GM21576 (cell line): ENCODE data around the gene SLC17A8.
"Not testable (repeated sequence)": the region's sequence is repeated elsewhere in the genome, so short reads cannot be mapped to it uniquely, and the experiment has no call there.

Experiments used
- ATAC-seq: cut with Tn5 transposase; IDR thresholded peaks from one replicate; pipeline ENCODE4 v1.9.1; 2021; ENCODE audit warnings: mild to moderate bottlenecking, moderate library complexity; ENCODE audit not compliant: unreplicated experiment

SLC17A8 gene

DNA sequence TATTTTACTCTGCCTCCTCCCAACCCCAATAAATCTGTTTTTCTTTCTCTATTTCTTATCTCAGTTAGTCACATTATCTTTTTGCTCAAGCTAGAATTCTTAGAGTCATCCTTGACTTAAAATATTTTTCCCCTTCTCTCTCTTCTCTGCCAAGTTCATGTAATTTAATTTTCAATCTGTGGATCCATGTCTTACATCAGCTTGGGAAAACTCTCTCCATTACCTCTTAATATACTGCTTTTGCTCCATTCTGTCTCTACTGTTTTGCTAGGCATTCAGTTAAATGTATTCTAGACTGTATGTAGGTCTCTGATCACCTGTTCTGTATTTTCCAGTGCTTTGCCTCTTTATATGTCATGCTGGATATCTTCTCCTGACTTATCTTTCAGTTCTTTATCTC is 65.8 kb downstream of the SLC17A8 start:
- ATAC-seq: no peak

- no peak for ATAC-seq
These were observed 69.3 kb downstream of the SLC17A8 start for GRCh38 chr12:100426145-100426544.

GRCh38 chr12:100427078-100427477 is 70.2 kb downstream of the SLC17A8 start:
- no peak for ATAC-seq

DNA sequence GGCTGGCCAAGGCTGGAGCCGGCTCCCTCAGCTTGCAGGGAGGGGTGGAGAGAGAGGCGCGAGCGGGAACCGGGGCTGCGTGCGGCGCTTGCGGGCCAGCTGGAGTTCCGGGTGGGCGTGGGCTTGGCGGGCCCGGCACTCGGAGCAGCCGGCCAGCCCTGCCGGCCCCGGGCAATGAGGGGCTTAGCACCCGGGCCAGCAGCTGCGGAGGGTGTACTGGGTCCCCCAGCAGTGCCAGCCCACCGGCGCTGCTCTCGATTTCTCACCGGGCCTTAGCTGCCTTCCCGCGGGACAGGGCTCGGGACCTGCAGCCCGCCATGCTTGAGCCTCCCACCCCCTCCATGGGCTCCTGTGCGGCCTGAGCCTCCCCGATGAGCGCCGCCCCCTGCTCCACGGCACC is 73.4 kb downstream of the SLC17A8 start:
- not testable (repeated sequence) for ATAC-seq

- ATAC-seq: no peak
These were observed 76.8 kb downstream of the SLC17A8 start for GRCh38 chr12:100433701-100434100.

GRCh38 chr12:100434177-100434576 is 77.3 kb downstream of the SLC17A8 start:
- no peak for ATAC-seq

DNA sequence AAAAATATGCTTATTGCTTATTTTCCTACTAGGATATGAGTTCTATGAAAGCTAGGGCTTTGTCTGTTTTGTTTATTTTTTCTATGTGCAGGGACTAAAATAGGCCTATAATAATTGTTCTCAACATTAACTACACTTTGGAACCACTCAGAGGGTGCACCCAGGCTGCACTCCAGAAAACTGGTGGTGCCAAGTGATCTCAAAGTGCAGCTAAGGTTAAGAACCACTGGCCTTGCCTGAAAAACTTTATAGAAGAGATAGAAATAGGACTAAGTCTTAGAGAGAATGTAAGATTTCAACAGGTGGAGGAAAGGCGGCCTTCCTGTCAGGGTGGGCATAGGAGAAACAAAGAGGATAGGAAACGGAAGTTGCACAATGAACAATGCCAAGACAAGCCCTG is 79.1 kb downstream of the SLC17A8 start:
- ATAC-seq: no peak

DNA sequence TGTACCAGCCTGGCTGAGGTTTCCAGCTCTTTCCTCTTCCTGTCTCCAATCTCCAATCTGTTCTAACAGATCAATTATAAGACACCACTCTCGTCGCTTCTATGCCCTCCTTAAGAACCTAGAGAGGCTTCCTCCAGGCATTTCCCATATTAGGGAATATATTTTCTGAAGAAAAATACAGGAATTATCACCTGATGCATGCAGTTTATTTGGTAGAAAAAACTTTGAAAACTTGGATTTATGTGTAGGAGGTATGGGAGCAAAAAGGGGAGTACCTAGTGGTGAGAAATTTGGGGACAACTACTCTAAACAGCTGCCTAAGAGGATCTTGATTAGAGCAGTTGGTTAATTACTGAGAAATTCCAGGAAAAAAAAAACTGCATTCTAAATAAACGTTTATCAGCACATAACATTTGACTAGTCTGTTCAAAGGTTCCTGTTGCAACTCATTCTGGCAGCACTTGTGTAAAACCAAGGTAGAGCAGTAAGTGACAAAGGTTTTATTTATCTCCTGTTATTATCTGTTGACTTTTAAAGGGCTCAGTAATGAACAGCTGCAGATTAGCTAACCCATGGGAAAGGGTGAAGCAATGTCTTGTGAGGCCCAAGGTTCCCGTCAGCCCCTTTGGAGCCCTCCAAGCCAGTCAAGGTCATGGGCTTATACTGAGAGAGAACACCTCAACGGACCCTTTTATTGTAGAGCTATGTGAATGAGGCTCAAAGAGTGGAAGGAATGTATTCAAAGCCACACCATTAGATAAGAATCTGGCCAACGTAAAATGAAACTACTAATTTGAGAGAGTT is 80.4 kb downstream of the SLC17A8 start:
- no peak for ATAC-seq

DNA sequence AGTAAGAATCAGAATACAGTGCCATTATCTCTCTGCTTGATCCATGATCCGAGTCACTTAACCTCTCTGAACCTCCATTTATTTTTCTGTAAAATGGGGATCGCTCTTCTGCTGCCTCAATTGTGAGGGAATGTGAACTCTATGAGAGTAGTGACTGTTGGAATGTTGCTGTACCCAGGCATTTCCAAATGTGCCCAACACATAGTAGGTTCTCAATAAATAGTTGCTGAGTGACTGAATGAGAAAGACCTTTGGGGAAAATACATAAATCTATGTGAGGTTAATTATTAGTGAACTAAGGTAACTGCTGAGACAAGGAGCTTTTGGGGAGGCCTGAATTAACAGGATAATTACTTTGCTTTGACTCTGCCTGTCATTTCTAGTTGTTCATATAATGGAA is 82.9 kb downstream of the SLC17A8 start:
- no peak for ATAC-seq

GRCh38 chr12:100442403-100442802 is 85.5 kb downstream of the SLC17A8 start:
- no peak for ATAC-seq

DNA sequence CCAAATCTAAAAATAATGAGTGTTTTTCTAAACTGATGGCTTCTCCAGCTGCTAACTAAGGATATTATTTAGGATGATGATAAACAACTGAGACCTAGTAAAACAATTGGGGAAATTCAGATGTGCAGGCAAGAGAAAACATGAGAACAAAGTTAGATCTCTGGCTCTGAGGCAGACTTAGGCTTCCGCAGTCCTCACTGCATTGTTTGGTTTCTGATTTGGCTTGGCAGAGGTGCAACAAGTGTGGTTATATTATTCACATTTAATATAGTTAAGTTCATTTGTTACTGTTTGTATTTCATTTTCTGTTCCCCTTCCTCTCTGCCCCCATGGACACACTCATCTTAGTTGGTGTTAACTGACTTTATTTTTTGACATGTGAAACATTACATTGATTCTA is 86.6 kb downstream of the SLC17A8 start:
- ATAC-seq: no peak

GRCh38 chr12:100445081-100445481 is 88.2 kb downstream of the SLC17A8 start:
- ATAC-seq: no peak

- no peak for ATAC-seq
These were observed 90.5 kb downstream of the SLC17A8 start for GRCh38 chr12:100447381-100447780.

GRCh38 chr12:100448656-100449055 is 91.8 kb downstream of the SLC17A8 start:
- ATAC-seq: no peak

- ATAC-seq: no peak
These were observed 93.9 kb downstream of the SLC17A8 start for GRCh38 chr12:100450735-100451134.

GRCh38 chr12:100453951-100454350 is 97.1 kb downstream of the SLC17A8 start:
- ATAC-seq: no peak

DNA sequence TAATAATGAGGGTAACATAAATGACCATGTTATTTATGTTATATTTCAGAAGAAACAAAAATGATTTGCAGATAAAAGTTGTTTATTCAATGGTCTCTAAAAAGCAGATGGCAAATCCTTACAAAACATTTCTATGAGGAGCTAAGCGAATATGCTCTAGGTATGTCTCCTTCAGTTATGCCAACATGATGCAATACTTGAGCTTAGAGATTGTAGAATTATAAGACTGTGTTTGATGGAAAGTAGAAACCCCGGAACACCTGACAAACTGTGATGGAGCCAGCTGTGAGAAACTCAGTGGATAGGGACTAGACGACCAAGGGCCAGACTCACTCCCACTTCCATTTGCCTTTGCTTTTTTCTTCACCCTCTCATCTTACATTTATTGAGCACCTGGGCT is 99.0 kb downstream of the SLC17A8 start:
- no peak for ATAC-seq

- ATAC-seq: no peak
These were observed 101.3 kb downstream of the SLC17A8 start for GRCh38 chr12:100458191-100458590.

DNA sequence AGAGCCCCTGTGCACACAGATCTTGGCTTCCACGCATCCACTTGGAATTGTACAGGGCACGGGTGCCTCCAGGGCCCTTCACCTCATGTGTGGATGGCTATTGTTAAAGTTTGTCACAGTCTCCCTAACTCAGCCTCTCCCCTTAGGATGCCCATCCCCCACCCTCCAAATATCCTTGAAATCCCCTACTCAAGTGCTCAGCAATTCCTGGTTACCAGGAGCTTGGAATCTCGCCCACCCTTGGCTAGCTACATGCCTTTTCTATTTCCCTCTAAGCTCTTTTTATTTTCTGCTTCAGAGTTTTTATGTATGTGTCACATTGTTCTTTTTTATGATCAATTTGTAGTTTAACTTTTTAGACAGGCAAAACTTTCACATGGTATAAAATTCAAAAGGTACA is 103.8 kb downstream of the SLC17A8 start:
- no peak for ATAC-seq

DNA sequence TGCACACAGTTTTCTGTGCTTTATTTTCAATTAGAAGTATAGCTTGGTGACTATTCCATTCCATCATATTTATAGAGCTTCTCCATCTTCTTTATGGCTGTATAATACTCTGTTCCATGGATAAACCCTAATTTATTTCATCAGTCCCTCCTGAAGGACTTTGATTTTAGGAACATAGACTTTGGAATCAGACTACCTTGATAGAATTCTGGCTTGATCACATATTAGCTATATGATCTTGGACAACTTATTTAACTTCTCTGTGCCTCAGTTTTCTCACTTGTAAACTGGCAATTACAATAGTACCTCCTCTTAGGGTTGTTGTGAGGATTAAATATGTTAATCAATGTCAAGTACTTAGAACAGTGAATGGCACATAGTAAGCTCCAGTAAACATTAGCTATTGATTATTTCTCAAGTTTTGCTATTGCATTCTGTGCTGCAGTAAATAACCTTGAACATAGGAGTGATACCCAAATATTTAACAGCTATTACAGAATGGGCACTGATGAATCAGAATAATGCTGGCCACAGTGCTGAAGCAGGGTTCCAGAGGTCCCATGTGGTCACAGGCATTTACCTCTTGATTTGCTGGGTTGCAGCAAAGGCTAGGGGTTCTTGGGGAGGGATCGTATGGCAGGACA is 104.6 kb downstream of the SLC17A8 start:
- no peak for ATAC-seq

GRCh38 chr12:100463661-100464060 is 106.8 kb downstream of the SLC17A8 start:
- ATAC-seq: no peak

- no peak for ATAC-seq
These were observed 107.7 kb downstream of the SLC17A8 start for GRCh38 chr12:100464529-100464928.

- no peak for ATAC-seq
These were observed 111.3 kb downstream of the SLC17A8 start for GRCh38 chr12:100468126-100468525.
